NB4 (cell line): Measurements from ENCODE around the gene ZNF549.

ENCODE experiments used
- DNase-seq: peaks from one replicate; pipeline ENCODE4 v3.0.0; 2010; ENCODE audit warnings: low read depth
- H3K4me3 ChIP-seq: one replicate; pipeline ENCODE4 v1.5.1; 2011; ENCODE audit warnings: mild to moderate bottlenecking, low read depth, low read length, moderate library complexity
- MAX ChIP-seq: IDR thresholded peaks from 2 replicates; pipeline ENCODE4 v1.6.1; 2011; ENCODE audit warnings: low read depth, low read length
- MYC ChIP-seq: IDR thresholded peaks from 2 replicates; pipeline ENCODE4 v1.6.1; 2011; ENCODE audit warnings: low read depth, low read length
- POLR2A ChIP-seq: IDR thresholded peaks from 2 replicates; pipeline ENCODE4 v1.6.1; 2011; ENCODE audit warnings: mild to moderate bottlenecking; ENCODE audit not compliant: insufficient read length; ENCODE audit errors: extremely low read depth
- TF ChIP-seq, protein P1 (sequence below): IDR thresholded peaks from one replicate; pipeline ENCODE4 v1.5.1; 2012; ENCODE audit warnings: low read depth, low read length

The ZNF549 gene

GRCh38 chr19:57583521-57584416 is 56.6 kb downstream of the ZNF549 start, which contains the start of gene ZIK1:
Gene ZIK1 (plus strand): TSS chr19:57584145. CDS start chr19:57584357, 212 bp downstream.
- no peak for TF ChIP-seq MYC
- TF ChIP-seq POLR2A = no peak
- TF ChIP-seq, protein P1, sequence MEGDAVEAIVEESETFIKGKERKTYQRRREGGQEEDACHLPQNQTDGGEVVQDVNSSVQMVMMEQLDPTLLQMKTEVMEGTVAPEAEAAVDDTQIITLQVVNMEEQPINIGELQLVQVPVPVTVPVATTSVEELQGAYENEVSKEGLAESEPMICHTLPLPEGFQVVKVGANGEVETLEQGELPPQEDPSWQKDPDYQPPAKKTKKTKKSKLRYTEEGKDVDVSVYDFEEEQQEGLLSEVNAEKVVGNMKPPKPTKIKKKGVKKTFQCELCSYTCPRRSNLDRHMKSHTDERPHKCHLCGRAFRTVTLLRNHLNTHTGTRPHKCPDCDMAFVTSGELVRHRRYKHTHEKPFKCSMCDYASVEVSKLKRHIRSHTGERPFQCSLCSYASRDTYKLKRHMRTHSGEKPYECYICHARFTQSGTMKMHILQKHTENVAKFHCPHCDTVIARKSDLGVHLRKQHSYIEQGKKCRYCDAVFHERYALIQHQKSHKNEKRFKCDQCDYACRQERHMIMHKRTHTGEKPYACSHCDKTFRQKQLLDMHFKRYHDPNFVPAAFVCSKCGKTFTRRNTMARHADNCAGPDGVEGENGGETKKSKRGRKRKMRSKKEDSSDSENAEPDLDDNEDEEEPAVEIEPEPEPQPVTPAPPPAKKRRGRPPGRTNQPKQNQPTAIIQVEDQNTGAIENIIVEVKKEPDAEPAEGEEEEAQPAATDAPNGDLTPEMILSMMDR = no peak
- no peak for TF ChIP-seq MAX
- peak; percentile 84 for DNase-seq
- H3K4me3 ChIP-seq = peak within 1 kb of the TSS; percentile 65

GRCh38 chr19:57587529-57587928 is 60.4 kb downstream of the ZNF549 start:
- H3K4me3 ChIP-seq = no peak overlapping the region
- TF ChIP-seq, protein P1 = no peak
- no peak for TF ChIP-seq MAX
- no peak for TF ChIP-seq POLR2A
- TF ChIP-seq MYC = no peak
- DNase-seq = no peak

DNA sequence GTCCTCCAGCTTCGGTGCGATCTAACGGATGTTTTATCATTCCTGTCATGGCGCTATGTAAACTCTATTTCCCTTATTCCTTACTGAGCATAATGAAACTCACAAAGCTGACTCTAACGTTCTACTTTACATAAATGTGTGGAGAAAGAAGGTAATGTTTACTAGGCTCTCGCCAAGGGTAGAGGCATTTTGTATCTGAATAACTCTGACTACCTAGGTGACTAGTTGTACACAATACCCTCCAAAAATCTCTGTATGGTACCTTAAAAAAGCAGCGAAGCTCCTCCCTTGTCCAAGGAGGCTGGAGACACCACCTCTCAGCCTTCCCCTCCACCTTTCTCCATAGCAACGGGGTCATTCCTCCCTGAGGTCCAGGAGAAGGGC is 72.2 kb downstream of the ZNF549 start:
- TF ChIP-seq MYC (no peak), POLR2A (no peak), MAX (no peak)
- TF ChIP-seq, protein P1 = no peak
- H3K4me3 ChIP-seq = peak overlapping the region; percentile 66
- no peak for DNase-seq

- DNase-seq = peak; percentile 88
- TF ChIP-seq MYC (no peak), POLR2A (peak; percentile 34), MAX (peak; percentile 43; the same call in 1 of the 2 replicates)
- peak within 1 kb of the TSS; percentile 66 for H3K4me3 ChIP-seq
Measured at GRCh38 chr19:57599761-57600383, 72.7 kb downstream of the ZNF549 start, which contains the start of gene ZNF530. Gene ZNF530 (plus strand): TSS chr19:57599885. CDS start chr19:57604346, 4,461 bp downstream.

- H3K4me3 ChIP-seq = no peak overlapping the region
- TF ChIP-seq MYC (no peak), POLR2A (no peak)
- TF ChIP-seq, protein P1 = no peak
- no peak for DNase-seq
Measured at GRCh38 chr19:57606931-57607330, 79.8 kb downstream of the ZNF549 start.
